Measurements from ENCODE around the gene AGTR1. TPM values are rescaled to one million over a fixed set of nuclear protein-coding genes. Genes with fewer than 3 reads are reported as not detected.
"Not testable (repeated sequence)": the region's sequence is repeated elsewhere in the genome, so short reads cannot be mapped to it uniquely, and the experiment has no call there.

Gene AGTR1
- total RNA-seq, 2 experiments from 2014 or later, result not detected

GRCh38 chr3:148757238-148758215, 59.8 kb downstream of the AGTR1 start:
- Mint-ChIP-seq H3K4me1 (no peaks in the 10 kb centered on the region), H3K27ac (no peak overlapping the region), H3K9me3 (ENCODE audit: low read depth) (no peaks in the 10 kb centered on the region), H3K4me3 (no peak overlapping the region), H3K27me3 (no peaks in the 10 kb centered on the region), H3K36me3 (no peaks in the 10 kb centered on the region)
- no peak for DNase-seq
- CTCF ChIA-PET, result no interaction called here
- no peak for ATAC-seq

DNA sequence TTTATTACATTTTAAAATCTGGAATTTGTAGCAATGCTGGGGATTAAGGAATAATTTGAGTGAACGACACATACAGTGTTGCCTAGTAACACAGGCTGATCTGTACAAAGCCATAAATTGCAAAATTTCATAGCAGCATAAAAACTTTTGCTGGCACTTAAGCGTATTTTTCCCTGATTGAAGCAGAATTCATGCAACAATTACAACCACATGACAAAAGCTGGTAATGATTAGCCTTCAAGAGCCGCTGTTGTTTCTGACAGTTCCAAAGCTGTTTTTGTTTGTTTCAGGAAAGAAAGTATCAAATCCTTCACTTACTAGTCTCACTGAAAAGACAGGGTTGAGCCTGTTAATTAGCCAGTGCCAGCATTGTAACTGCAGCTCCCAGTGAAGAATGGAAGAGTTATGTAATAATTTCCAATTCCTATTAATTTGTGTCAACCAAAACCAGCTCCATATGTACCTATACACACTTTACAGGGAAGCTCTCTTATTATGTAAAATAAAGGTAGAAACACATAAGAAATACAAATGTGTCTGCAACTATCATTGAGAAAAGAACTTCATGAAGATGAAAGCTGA, 60.7 kb downstream of the AGTR1 start:
- H3K4me3 Mint-ChIP-seq, result no peak overlapping the region
- CTCF ChIA-PET, result no interaction called here
- no peaks in the 10 kb centered on the region for H3K36me3 Mint-ChIP-seq
- no peak for ATAC-seq
- no peaks in the 10 kb centered on the region for H3K9me3 Mint-ChIP-seq (ENCODE audit: low read depth)
- no peaks in the 10 kb centered on the region for H3K4me1 Mint-ChIP-seq
- H3K27ac Mint-ChIP-seq, result no peak overlapping the region
- no peak for DNase-seq
- H3K27me3 Mint-ChIP-seq, result no peaks in the 10 kb centered on the region

GRCh38 chr3:148759430-148759829, 61.7 kb downstream of the AGTR1 start:
- ATAC-seq (no peak), DNase-seq (no peak)
- H3K4me3 Mint-ChIP-seq, result no peak overlapping the region
- H3K27ac Mint-ChIP-seq, result no peak overlapping the region
- no peaks in the 10 kb centered on the region for H3K4me1 Mint-ChIP-seq
- no peaks in the 10 kb centered on the region for H3K9me3 Mint-ChIP-seq (ENCODE audit: low read depth)
- H3K27me3 Mint-ChIP-seq, result no peaks in the 10 kb centered on the region
- no peaks in the 10 kb centered on the region for H3K36me3 Mint-ChIP-seq
- CTCF ChIA-PET, result no interaction called here

DNA sequence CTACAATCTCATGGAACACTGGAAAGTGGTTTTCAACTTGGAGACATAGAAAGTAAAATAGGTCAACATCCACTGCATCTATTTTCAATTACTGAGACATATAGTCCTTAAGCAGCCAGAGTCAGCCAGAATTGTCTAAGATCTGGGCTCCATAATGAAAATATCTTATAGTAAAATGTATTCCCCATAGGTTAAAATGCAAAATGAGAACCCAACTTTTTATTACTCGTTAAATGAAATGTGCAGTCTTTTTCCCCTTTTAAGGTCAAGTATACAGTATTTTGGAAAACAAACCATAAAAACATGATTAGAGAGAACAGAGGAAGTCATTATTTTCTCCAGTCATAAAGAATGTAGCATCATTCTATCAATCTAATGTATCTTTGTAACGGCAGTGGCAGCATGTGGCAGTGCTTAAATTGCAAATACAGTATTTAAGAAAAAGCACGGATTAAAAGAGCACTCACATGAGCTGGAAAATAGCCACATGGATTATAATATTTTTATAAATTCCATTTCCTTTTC, 65.5 kb downstream of the AGTR1 start:
- H3K27me3 Mint-ChIP-seq, result no peaks in the 10 kb centered on the region
- H3K27ac Mint-ChIP-seq, result no peak overlapping the region
- no peaks in the 10 kb centered on the region for H3K4me1 Mint-ChIP-seq
- ATAC-seq (no peak), DNase-seq (no peak)
- no peaks in the 10 kb centered on the region for H3K36me3 Mint-ChIP-seq
- CTCF ChIA-PET, result no interaction called here
- H3K4me3 Mint-ChIP-seq, result no peak overlapping the region
- no peaks in the 10 kb centered on the region for H3K9me3 Mint-ChIP-seq (ENCODE audit: low read depth)

DNA sequence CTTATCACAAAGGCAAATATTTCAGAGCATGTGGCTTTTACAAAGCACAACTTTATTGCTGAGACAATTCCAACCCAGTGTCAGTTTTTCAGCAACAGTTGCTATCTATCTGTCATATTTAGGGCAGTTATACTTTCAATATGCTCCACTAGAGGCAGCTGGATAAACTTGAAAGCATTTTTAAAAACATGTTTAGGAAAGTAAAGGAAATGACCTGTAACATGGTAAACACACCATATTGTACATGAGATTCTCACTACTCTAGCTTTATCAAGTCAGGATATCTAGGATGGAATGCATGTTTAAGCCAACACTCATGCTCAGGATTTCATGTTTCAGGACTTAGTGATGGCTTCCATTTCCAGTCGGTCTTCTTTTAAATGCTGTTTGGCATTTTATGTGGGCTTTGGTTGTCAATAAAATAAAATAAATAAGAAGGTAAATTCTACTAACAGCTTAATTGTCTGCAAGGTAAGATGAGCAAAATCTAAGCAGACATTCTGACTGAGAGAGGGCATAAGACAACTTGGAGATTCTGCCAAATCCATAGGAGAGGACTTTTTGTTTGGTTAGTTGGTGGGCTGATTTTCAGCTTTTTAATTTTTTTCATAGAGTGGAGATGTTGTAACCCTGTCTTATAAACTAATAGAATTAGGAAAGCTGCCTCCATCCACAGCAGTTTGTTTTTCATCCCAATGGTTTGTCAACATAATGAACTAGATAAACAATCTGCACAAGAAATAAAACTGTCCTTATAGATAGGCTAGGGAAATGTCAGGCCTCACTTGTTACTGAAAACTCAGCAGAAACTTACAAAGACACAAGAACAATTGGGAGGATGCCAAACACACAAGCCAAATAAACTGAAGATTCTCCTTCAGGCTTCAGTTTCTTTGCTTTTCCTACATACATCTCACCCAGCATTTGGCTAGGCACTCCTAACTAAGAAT, 66.6 kb downstream of the AGTR1 start:
- no peak for ATAC-seq
- CTCF ChIA-PET, result interaction anchor here (1.3 kb wide), 1 partner anchor 9 kb away, joined by 4 read pairs; no protein-coding TSS in a partner anchor
- Mint-ChIP-seq H3K36me3 (no peaks in the 10 kb centered on the region), H3K27me3 (no peaks in the 10 kb centered on the region), H3K9me3 (ENCODE audit: low read depth) (no peaks in the 10 kb centered on the region), H3K4me1 (no peaks in the 10 kb centered on the region), H3K4me3 (no peak overlapping the region), H3K27ac (no peak overlapping the region)
- no peak for DNase-seq

GRCh38 chr3:148772361-148772760, 74.7 kb downstream of the AGTR1 start:
- no peaks in the 10 kb centered on the region for H3K4me1 Mint-ChIP-seq
- no peak overlapping the region for H3K4me3 Mint-ChIP-seq
- CTCF ChIA-PET, result interaction anchor here (1.2 kb wide), 1 partner anchor 8 kb away, joined by 4 read pairs; no protein-coding TSS in a partner anchor
- no peak for ATAC-seq
- no peaks in the 10 kb centered on the region for H3K36me3 Mint-ChIP-seq
- no peak for DNase-seq
- no peaks in the 10 kb centered on the region for H3K27me3 Mint-ChIP-seq
- no peaks in the 10 kb centered on the region for H3K9me3 Mint-ChIP-seq (ENCODE audit: low read depth)
- no peak overlapping the region for H3K27ac Mint-ChIP-seq

GRCh38 chr3:148772835-148773234, 75.1 kb downstream of the AGTR1 start:
- Mint-ChIP-seq H3K4me3 (no peak overlapping the region), H3K27ac (no peak overlapping the region), H3K9me3 (ENCODE audit: low read depth) (no peaks in the 10 kb centered on the region), H3K27me3 (no peaks in the 10 kb centered on the region), H3K4me1 (no peaks in the 10 kb centered on the region), H3K36me3 (no peaks in the 10 kb centered on the region)
- ATAC-seq, result no peak
- no peak for DNase-seq
- CTCF ChIA-PET, result interaction anchor here (1.2 kb wide), 1 partner anchor 9 kb away, joined by 4 read pairs; no protein-coding TSS in a partner anchor

DNA sequence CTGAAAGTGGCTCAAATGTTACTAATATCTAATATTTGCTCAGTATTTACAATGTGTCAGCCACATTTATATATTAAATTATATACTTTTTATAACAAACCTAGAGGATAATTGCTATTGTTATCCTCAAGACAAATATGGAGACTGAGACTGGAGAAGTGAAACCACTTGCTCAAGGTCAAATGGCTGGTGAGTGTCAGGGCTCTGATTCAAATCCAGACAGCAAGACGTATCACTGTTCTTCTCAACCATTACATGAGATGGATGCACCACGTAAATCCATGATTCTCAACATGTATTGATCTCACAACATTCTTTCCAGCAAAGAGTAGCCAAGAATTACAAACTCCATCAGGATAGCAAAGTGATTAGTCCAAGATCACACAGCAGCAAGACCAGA, 76.1 kb downstream of the AGTR1 start:
- H3K4me3 Mint-ChIP-seq, result no peak overlapping the region
- no peaks in the 10 kb centered on the region for H3K36me3 Mint-ChIP-seq
- no peaks in the 10 kb centered on the region for H3K27me3 Mint-ChIP-seq
- no peaks in the 10 kb centered on the region for H3K4me1 Mint-ChIP-seq
- no peaks in the 10 kb centered on the region for H3K9me3 Mint-ChIP-seq (ENCODE audit: low read depth)
- CTCF ChIA-PET, result no interaction called here
- no peak for ATAC-seq
- no peak for DNase-seq
- no peak overlapping the region for H3K27ac Mint-ChIP-seq

DNA sequence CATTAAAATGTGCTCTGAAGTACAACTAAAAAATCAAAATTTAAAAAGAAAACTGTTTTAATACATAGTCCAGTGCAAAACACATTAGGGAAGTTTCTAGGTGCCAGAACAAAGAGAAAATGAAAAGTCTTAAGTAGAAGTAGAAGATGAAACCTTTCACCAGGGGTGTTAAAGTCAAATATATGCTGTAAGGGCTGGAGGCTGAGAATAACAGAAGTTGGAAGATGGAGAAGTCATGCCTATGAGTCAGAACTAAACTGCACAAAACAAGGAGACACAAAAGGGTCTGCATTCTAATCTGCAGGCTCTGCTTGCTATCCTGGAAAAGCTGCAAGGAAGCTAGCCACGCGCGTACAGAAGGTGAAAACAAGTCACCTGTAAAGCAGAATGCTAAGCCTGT, 81.2 kb downstream of the AGTR1 start:
- no peak for DNase-seq
- no peaks in the 10 kb centered on the region for H3K27me3 Mint-ChIP-seq
- no peak for ATAC-seq

DNA sequence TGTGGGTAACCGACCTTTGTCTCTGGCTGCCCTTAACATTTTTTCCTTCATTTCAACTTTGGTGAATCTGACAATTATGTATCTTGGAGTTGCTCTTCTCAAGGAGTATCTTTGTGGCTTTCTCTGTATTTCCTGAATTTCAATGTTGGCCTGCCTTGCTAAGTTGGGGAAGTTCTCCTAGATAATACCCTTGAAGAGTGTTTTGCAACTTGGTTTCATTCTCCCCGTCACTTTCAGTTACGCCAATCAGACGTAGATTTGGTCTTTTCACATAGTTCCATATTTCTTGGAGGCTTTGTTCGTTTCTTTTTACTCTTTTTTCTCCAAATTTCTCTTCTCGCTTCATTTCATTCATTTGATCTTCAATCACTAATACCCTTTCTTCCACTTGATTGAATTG, 87.3 kb downstream of the AGTR1 start:
- ATAC-seq; H3K4me1 Mint-ChIP-seq; H3K4me3 Mint-ChIP-seq; H3K36me3 Mint-ChIP-seq; DNase-seq; H3K9me3 Mint-ChIP-seq (ENCODE audit: low read depth); H3K27me3 Mint-ChIP-seq; CTCF ChIA-PET; H3K27ac Mint-ChIP-seq: not testable (repeated sequence)

More for the DNA sequence above, 81.2 kb downstream of the AGTR1 start:
- H3K9me3 Mint-ChIP-seq (ENCODE audit: low read depth), result no peaks in the 10 kb centered on the region
- CTCF ChIA-PET, result no interaction called here
- H3K4me1 Mint-ChIP-seq, result no peaks in the 10 kb centered on the region
- no peak overlapping the region for H3K27ac Mint-ChIP-seq
- no peaks in the 10 kb centered on the region for H3K36me3 Mint-ChIP-seq
- no peak overlapping the region for H3K4me3 Mint-ChIP-seq

DNA sequence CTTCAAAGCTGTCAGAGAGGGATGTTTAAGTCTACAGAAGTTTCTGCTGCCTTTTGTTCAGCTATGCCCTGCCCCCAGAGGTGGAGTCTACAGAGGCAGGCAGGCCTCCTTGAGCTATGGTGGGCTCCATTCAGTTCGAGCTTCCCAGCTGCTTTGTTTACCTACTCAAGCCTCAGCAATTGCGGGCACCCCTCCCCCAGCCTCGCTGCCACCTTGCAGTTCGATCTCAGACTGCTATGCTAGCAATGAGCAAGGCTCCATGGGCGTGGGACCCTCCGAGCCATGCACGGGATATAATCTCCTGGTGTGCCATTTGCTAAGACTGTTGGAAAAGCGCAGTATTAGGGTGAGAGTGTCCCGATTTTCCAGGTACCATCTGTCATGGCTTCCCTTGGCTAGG, 88.5 kb downstream of the AGTR1 start:
- DNase-seq; H3K27ac Mint-ChIP-seq; ATAC-seq; H3K27me3 Mint-ChIP-seq; H3K4me1 Mint-ChIP-seq; H3K9me3 Mint-ChIP-seq (ENCODE audit: low read depth); CTCF ChIA-PET; H3K4me3 Mint-ChIP-seq; H3K36me3 Mint-ChIP-seq: not testable (repeated sequence)

DNA sequence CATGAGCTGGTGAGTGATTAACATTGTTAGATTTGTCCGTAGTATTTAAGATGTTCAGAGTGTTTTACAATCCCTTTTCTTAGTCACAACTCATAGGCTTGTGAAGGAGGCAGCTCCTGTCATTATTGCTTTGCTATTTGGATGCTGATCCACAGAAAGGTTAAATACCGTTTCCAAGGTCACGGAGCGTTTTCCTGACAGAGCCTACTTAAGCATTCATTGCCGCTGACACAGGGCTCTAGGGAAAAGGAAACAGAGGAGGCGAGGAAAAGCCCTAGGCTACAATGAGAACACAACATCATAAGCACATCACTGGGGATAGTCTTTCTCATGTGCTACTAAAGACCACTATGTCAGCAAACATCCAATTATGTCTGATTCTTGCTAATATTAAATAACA, 91.4 kb downstream of the AGTR1 start:
- Mint-ChIP-seq H3K36me3 (no peaks in the 10 kb centered on the region), H3K27ac (no peak overlapping the region), H3K4me3 (no peak overlapping the region), H3K9me3 (ENCODE audit: low read depth) (no peaks in the 10 kb centered on the region), H3K4me1 (no peaks in the 10 kb centered on the region), H3K27me3 (no peaks in the 10 kb centered on the region)
- no peak for DNase-seq
- ATAC-seq, result no peak
- CTCF ChIA-PET, result no interaction called here

GRCh38 chr3:148789906-148790305, 92.2 kb downstream of the AGTR1 start:
- Mint-ChIP-seq H3K27ac (no peak overlapping the region), H3K4me1 (no peaks in the 10 kb centered on the region), H3K4me3 (no peak overlapping the region), H3K27me3 (no peaks in the 10 kb centered on the region), H3K36me3 (no peaks in the 10 kb centered on the region), H3K9me3 (ENCODE audit: low read depth) (no peaks in the 10 kb centered on the region)
- no peak for DNase-seq
- CTCF ChIA-PET, result no interaction called here
- ATAC-seq, result no peak
